ENCODE data around the gene S100A3. TPM values are rescaled to one million over a fixed set of nuclear protein-coding genes. Genes with fewer than 3 reads are reported as not detected.
A peak's percentile ranks its signal among the peaks of the same experiment; 100 is the strongest.

Gene S100A3
- total RNA-seq, 1 experiment from 2014 or later = 12.2 TPM

- DNase-seq (ENCODE audit: low read depth) = no peak
Observed at GRCh38 chr1:153547560-153548551, 1.2 kb downstream of the S100A3 start.

GRCh38 chr1:153546796-153547559, 2.1 kb downstream of the S100A3 start:
- DNase-seq (ENCODE audit: low read depth) = no peak

GRCh38 chr1:153546371-153546770, 2.7 kb downstream of the S100A3 start:
- no peak for DNase-seq (ENCODE audit: low read depth)

- DNase-seq (ENCODE audit: low read depth) = peak; percentile 94
Observed at GRCh38 chr1:153545067-153546055, 3.7 kb downstream of the S100A3 start, which contains the start of gene S100A4. Gene S100A4, minus strand, starts transcription at chr1:153545806. Its CDS starts 1,012 bp downstream, at chr1:153544794.

- no peak for DNase-seq (ENCODE audit: low read depth)
Observed at GRCh38 chr1:153544453-153545066, 4.5 kb downstream of the S100A3 start.

GRCh38 chr1:153543736-153544135, 5.3 kb downstream of the S100A3 start:
- DNase-seq (ENCODE audit: low read depth) = no peak

- no peak for DNase-seq (ENCODE audit: low read depth)
Observed at GRCh38 chr1:153542956-153543711, 5.9 kb downstream of the S100A3 start.

- DNase-seq (ENCODE audit: low read depth) = no peak
Observed at GRCh38 chr1:153541641-153542590, 7.1 kb downstream of the S100A3 start.

GRCh38 chr1:153540394-153541361, 8.4 kb downstream of the S100A3 start, which contains the start of gene S100A5:
Gene S100A5, minus strand, starts transcription at chr1:153540934. Its CDS starts 743 bp downstream, at chr1:153540191.
- peak; percentile 78 for DNase-seq (ENCODE audit: low read depth)

- DNase-seq (ENCODE audit: low read depth) = no peak
Observed at GRCh38 chr1:153539395-153540093, 9.5 kb downstream of the S100A3 start.

GRCh38 chr1:153538315-153538821, 10.7 kb downstream of the S100A3 start:
- peak; percentile 56 for DNase-seq (ENCODE audit: low read depth)

GRCh38 chr1:153537376-153537730, 11.7 kb downstream of the S100A3 start:
- DNase-seq (ENCODE audit: low read depth) = no peak

- DNase-seq (ENCODE audit: low read depth) = no peak
Observed at GRCh38 chr1:153536671-153537375, 12.2 kb downstream of the S100A3 start.

- DNase-seq (ENCODE audit: low read depth) = peak; percentile 96
Observed at GRCh38 chr1:153536012-153536670, 12.9 kb downstream of the S100A3 start.

- DNase-seq (ENCODE audit: low read depth) = peak; percentile 70
Observed at GRCh38 chr1:153535242-153536011, 13.6 kb downstream of the S100A3 start, which contains the start of gene S100A6. Gene S100A6, minus strand, starts transcription at chr1:153535991. Its CDS starts 652 bp downstream, at chr1:153535339.
